H1 (cell line): ENCODE data around the gene DISC1. TPM values are rescaled to one million over a fixed set of nuclear protein-coding genes. Genes with fewer than 3 reads are reported as not detected.

Source experiments
- CTCF ChIA-PET: fragments of 300-600 bp; sonication (Branson Sonifier 250); formaldehyde crosslinking; loops from one replicate; lab custom pipeline; 2021; ENCODE audit not compliant: partially characterized antibody; lab: Charles Lee
- POLR2A ChIA-PET: fragments of 300-600 bp; sonication (Branson Sonifier 250); formaldehyde crosslinking; loops from one replicate; lab custom pipeline; 2021; ENCODE audit warnings: inconsistent platforms; ENCODE audit not compliant: partially characterized antibody; lab: Charles Lee
- DNase-seq, 2 experiments: peaks; one replicate each; pipeline versions ENCODE4 v3.0.0 to v3.0.0-alpha.2; 2010 to 2022; ENCODE audit warnings: low spot score in 2 of 2, low read depth in 1 of 2, mixed read lengths in 1 of 2
- FAIRE-seq: peaks from 2 replicates; lab custom pipeline; 2011; peaks lifted over from hg19 to GRCh38; lab: Jason Lieb, UNC
- H2AFZ ChIP-seq: 2 replicates; pipeline ENCODE4 v1.8.1; 2012; ENCODE audit warnings: low read length, inconsistent platforms
- H2AK5ac ChIP-seq: 2 replicates; pipeline ENCODE4 v1.6.1; 2013; ENCODE audit warnings: low read depth, low read length
- H2BK120ac ChIP-seq: replicated peaks from 2 replicates; pipeline ENCODE3; 2013; ENCODE audit warnings: low read depth, low read length, inconsistent platforms
- H2BK12ac ChIP-seq: 2 replicates; pipeline ENCODE4 v1.6.1; 2013; ENCODE audit warnings: low read depth, low read length
- H2BK15ac ChIP-seq: 2 replicates; pipeline ENCODE4 v1.6.1; 2013; ENCODE audit warnings: low read length
- H2BK20ac ChIP-seq: 2 replicates; pipeline ENCODE4 v1.6.1; 2013; ENCODE audit warnings: low read length
- H2BK5ac ChIP-seq: 2 replicates; pipeline ENCODE4 v1.6.1; 2013; ENCODE audit warnings: low read depth, low read length
- H3K14ac ChIP-seq: 2 replicates; pipeline ENCODE4 v1.6.1; 2013; ENCODE audit warnings: inconsistent platforms; ENCODE audit not compliant: insufficient read length
- H3K18ac ChIP-seq: 2 replicates; pipeline ENCODE4 v1.6.1; 2013; ENCODE audit warnings: low read length; ENCODE audit errors: extremely low read depth
- H3K23ac ChIP-seq: 2 replicates; pipeline ENCODE4 v1.6.1; 2013; ENCODE audit warnings: inconsistent platforms; ENCODE audit not compliant: insufficient read length
- H3K23me2 ChIP-seq: 2 replicates; pipeline ENCODE4 v1.6.1; 2013; ENCODE audit warnings: low read depth, low read length
- H3K27ac ChIP-seq: 2 replicates; pipeline ENCODE4 v1.6.1; 2011; ENCODE audit warnings: low read depth, low read length, inconsistent platforms
- H3K27me3 ChIP-seq, 4 experiments: replicated peaks in 1 of 4; 1 replicate in 1 of 4; 2 replicates in 3 of 4; pipeline versions ENCODE4 v1.6.1 to v1.8.1; 2011 to 2013; ENCODE audit warnings: low read length in 3 of 4, mild to moderate bottlenecking in 3 of 4, inconsistent platforms in 2 of 4, mixed read lengths in 2 of 4, moderate library complexity in 1 of 4; ENCODE audit not compliant: control insufficient read depth in 3 of 4, insufficient read depth in 3 of 4; ENCODE audit errors: extremely low read depth in 1 of 4
- H3K36me3 ChIP-seq, 4 experiments: 2 replicates each; pipeline versions ENCODE4 v1.6.1 to v1.8.1; 2011 to 2013; ENCODE audit warnings: mild to moderate bottlenecking in 4 of 4, low read length in 3 of 4, moderate library complexity in 2 of 4, control low read depth in 1 of 4, inconsistent platforms in 1 of 4; ENCODE audit not compliant: insufficient read depth in 4 of 4, control insufficient read depth in 2 of 4
- H3K4ac ChIP-seq: replicated peaks from 2 replicates; pipeline ENCODE3; 2013; ENCODE audit warnings: low read length, low read depth, mixed read lengths, inconsistent platforms; ENCODE audit not compliant: insufficient read length
- H3K4me1 ChIP-seq, 4 experiments: replicated peaks in 1 of 4; 1 replicate in 1 of 4; 2 replicates in 3 of 4; pipeline versions ENCODE4 v1.6.1 to v1.8.1; 2011 to 2013; ENCODE audit warnings: low read length in 3 of 4, inconsistent platforms in 2 of 4, mixed read lengths in 1 of 4; ENCODE audit not compliant: insufficient read depth in 4 of 4, control insufficient read depth in 3 of 4
- H3K4me2 ChIP-seq, 2 experiments: 2 replicates each; pipeline versions ENCODE4 v1.6.1 to v1.8.1; 2011 to 2013; ENCODE audit warnings: low read depth in 2 of 2, low read length in 2 of 2, control low read depth in 1 of 2, inconsistent platforms in 1 of 2, mild to moderate bottlenecking in 1 of 2; ENCODE audit not compliant: insufficient read depth in 1 of 2
- H3K4me3 ChIP-seq, 4 experiments: fragments of 200-600, 300-600 bp in 1 of 4; sonication (generic), shearing (Covaris generic), sonication (Bioruptor Twin) in 1 of 4; 2 replicates each; pipeline versions ENCODE4 v1.5.1 to v1.8.1; 2011 to 2016; ENCODE audit warnings: low read length in 4 of 4, low read depth in 3 of 4, control low read depth in 2 of 4, inconsistent platforms in 2 of 4, mild to moderate bottlenecking in 2 of 4, mixed read lengths in 1 of 4, moderate library complexity in 1 of 4; ENCODE audit not compliant: insufficient read depth in 2 of 4; ENCODE audit errors: extremely low read depth in 1 of 4
- H3K56ac ChIP-seq: replicated peaks from 2 replicates; pipeline ENCODE3; 2013; ENCODE audit warnings: low read depth, mild to moderate bottlenecking, mixed read lengths, low read length, inconsistent platforms; ENCODE audit not compliant: insufficient read length
- H3K79me1 ChIP-seq: 2 replicates; pipeline ENCODE4 v1.6.1; 2013; ENCODE audit warnings: low read depth, low read length, control low read depth
- H3K79me2 ChIP-seq, 2 experiments: 2 replicates each; pipeline versions ENCODE4 v1.6.1 to v1.8.1; 2012 to 2013; ENCODE audit warnings: low read length in 2 of 2, mild to moderate bottlenecking in 2 of 2, inconsistent platforms in 1 of 2; ENCODE audit not compliant: insufficient read depth in 2 of 2, control insufficient read depth in 1 of 2
- H3K9ac ChIP-seq, 4 experiments: replicated peaks in 1 of 4; 1 replicate in 1 of 4; 2 replicates in 3 of 4; pipeline versions ENCODE4 v1.6.1 to v1.8.1; 2011 to 2013; ENCODE audit warnings: low read depth in 3 of 4, low read length in 3 of 4, control low read depth in 2 of 4, mild to moderate bottlenecking in 2 of 4, moderate library complexity in 2 of 4, inconsistent platforms in 1 of 4; ENCODE audit errors: extremely low read depth in 1 of 4
- H3K9me3 ChIP-seq, 2 experiments: 2 replicates each; pipeline versions ENCODE4 v1.6.1 to v1.8.1; 2012 to 2013; ENCODE audit warnings: mild to moderate bottlenecking in 2 of 2, moderate library complexity in 2 of 2, control low read depth in 1 of 2, inconsistent platforms in 1 of 2, low read depth in 1 of 2, low read length in 1 of 2, mixed read lengths in 1 of 2; ENCODE audit not compliant: insufficient read depth in 2 of 2
- H4K20me1 ChIP-seq, 2 experiments: replicated peaks in 1 of 2; 2 replicates each; pipeline versions ENCODE3 to v1.8.1; 2011 to 2013; ENCODE audit warnings: inconsistent platforms in 2 of 2, low read length in 2 of 2, mild to moderate bottlenecking in 1 of 2; ENCODE audit not compliant: insufficient read depth in 2 of 2, control insufficient read depth in 1 of 2
- H4K5ac ChIP-seq: 2 replicates; pipeline ENCODE4 v1.6.1; 2013; ENCODE audit warnings: low read length, low read depth, mixed read lengths, inconsistent platforms; ENCODE audit not compliant: insufficient read length
- H4K8ac ChIP-seq: 2 replicates; pipeline ENCODE4 v1.8.0; 2013; ENCODE audit warnings: mild to moderate bottlenecking, moderate library complexity, low read length, inconsistent platforms; ENCODE audit not compliant: insufficient read depth; ENCODE audit errors: extremely low read depth
- H4K91ac ChIP-seq: replicated peaks from 2 replicates; pipeline ENCODE3; 2013; ENCODE audit warnings: low read length, mixed read lengths, inconsistent platforms; ENCODE audit not compliant: insufficient read length
- BACH1 ChIP-seq: IDR thresholded peaks from 2 replicates; pipeline ENCODE4 v1.6.1; 2012; ENCODE audit warnings: low read length, improper control_type of control experiment
- CHD2 ChIP-seq: IDR thresholded peaks from 2 replicates; pipeline ENCODE4 v1.6.1; 2012; ENCODE audit warnings: low read length, improper control_type of control experiment
- CTBP2 ChIP-seq: IDR thresholded peaks from 2 replicates; pipeline ENCODE4 v1.7.0; 2011; ENCODE audit warnings: borderline replicate concordance, mild to moderate bottlenecking, moderate library complexity, mixed read lengths, low read length; ENCODE audit not compliant: insufficient read depth, insufficient read length
- EP300 ChIP-seq, 2 experiments: IDR thresholded peaks; 1 replicate in 1 of 2; 2 replicates in 1 of 2; pipeline ENCODE4 v1.6.1; 2011 to 2012; ENCODE audit warnings: low read depth in 2 of 2, low read length in 2 of 2, mild to moderate bottlenecking in 2 of 2, borderline replicate concordance in 1 of 2, inconsistent platforms in 1 of 2, moderate library complexity in 1 of 2
- POU5F1 ChIP-seq: IDR thresholded peaks from 2 replicates; pipeline ENCODE4 v1.6.1; 2011; ENCODE audit warnings: low read depth, mild to moderate bottlenecking, low read length, moderate library complexity
- RNF2 ChIP-seq: fragments of 200-900, 300-1000 bp; sonication (generic); IDR thresholded peaks from 2 replicates; pipeline ENCODE4 v1.7.1; 2016; ENCODE audit warnings: borderline replicate concordance, low read depth, mild to moderate bottlenecking, antibody characterized with exemption, low read length; ENCODE audit not compliant: poor library complexity, severe bottlenecking; ENCODE audit errors: missing control alignments
- ZNF274 ChIP-seq: IDR thresholded peaks from 2 replicates; pipeline ENCODE4 v1.7.0; 2012; ENCODE audit warnings: low read length, borderline replicate concordance; ENCODE audit errors: extremely low read depth
- WGBS, 2 experiments: shearing (Covaris generic) in 1 of 2; methylation state at CpG; one replicate each; pipeline versions ENCODE4 v1.1.6 to v1.1.7; 2013 to 2015; ENCODE audit warnings: low lambda C conversion rate in 2 of 2, mixed read lengths in 2 of 2, inconsistent platforms in 1 of 2, low coverage in 1 of 2, missing lambda C conversion rate in 1 of 2; ENCODE audit not compliant: insufficient replicate concordance in 2 of 2, insufficient coverage in 1 of 2, insufficient read length in 1 of 2; ENCODE audit errors: extremely low coverage in 1 of 2, missing lambda C conversion rate in 1 of 2; 5-methylcytosine and 5-hydroxymethylcytosine counted together
- polyA plus RNA-seq, 7 experiments: library from polyadenylated mRNA; depleted of rRNA in 3 of 7; stranded (reverse) in 5 of 7; unstranded in 2 of 7; fragments of >200 nt in 5 of 7; fragments of 200-250 nt in 2 of 7; gene quantifications; 1 replicate in 5 of 7; 2 replicates in 1 of 7; 4 replicates in 1 of 7; pipeline versions ENCODE4 v1.2.1 to v1.2.3, GENCODE V29; 2011 to 2013; ENCODE audit warnings: missing spikeins in 2 of 7, mixed read lengths in 2 of 7
- total RNA-seq: library from RNA; stranded (reverse); fragmentation: NEBNext Ultra II Directional; extraction: Animal tissue kit (Norgen Biotek cat#: 25700); gene quantifications from 2 replicates; pipeline ENCODE4 v1.2.1, GENCODE V29; 2021

The DISC1 gene
- total and polyA plus RNA-seq, 2 of the 8 experiments (the other 6 are each of a cell fraction or from before 2014, with no cell fraction given): 1.1 to 3.5 TPM

DNA sequence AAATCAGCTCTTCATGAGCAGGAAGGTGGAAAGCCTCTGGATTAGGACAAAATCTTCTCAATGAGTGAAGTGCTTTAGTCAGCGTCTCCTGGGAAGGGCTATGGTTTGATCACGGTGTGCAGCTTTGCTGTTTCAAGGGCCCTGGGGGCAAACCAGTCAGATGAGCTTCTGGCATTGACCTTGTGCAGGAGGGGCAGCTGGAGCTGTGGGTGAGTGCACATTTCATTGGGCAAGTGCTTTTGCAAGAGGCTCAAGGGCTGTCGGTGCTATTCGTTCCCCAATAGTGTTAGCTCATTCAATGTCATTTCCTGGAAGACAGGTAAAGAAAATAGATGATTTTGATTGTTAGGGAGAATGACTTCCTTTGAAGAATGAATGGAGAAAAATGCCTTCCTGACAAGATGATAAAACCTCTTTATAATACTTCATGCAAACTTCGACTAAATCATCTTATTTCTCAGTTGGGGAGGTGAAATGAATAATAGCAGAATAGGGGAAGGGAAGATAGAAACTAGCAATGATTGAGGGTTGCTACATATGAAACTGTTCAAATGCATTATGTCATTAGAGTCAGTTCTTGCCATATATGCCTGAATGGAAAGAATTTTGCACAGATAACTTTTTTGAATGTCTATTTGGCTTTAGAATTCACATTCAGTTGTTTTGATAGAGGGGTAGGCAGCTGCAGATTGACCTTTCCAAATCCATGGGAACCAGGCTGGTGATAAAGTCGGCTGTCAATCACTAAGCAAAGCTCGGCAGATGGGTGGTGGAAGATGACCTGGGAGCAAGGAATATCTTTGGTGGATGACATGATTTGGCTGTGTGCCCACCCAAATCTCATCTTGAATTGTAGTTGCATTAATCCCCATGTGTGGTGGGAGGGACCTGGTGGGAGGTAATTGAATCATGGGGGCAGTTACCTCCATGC lies 12.9 kb upstream of the DISC1 start:
- no peak overlapping the region for H2BK20ac ChIP-seq
- no peak overlapping the region for H4K8ac ChIP-seq
- no peak overlapping the region for H2AK5ac ChIP-seq
- H3K4ac ChIP-seq: no peak overlapping the region
- no peak overlapping the region for H4K91ac ChIP-seq
- H3K4me2 ChIP-seq: no peak overlapping the region
- H3K27me3 ChIP-seq: no peaks in the 10 kb centered on the region; a peak in 1 of 7 replicates
- no peaks in the 10 kb centered on the region for H3K36me3 ChIP-seq
- H4K5ac ChIP-seq: no peak overlapping the region
- no peak for FAIRE-seq
- 79% methylated on average over 7 of the region's 7 CpGs; no CpG with 5 or more reads in 1 of the 2 experiments for WGBS, 2 experiments
- no peak overlapping the region for H2AFZ ChIP-seq
- no peak for DNase-seq
- no peaks in the 10 kb centered on the region for H3K9me3 ChIP-seq
- TF ChIP-seq BACH1 (no peak), CTBP2 (no peak), POU5F1 (no peak), RNF2 (no peak), CHD2 (no peak), ZNF274 (no peak), EP300 (IDR thresholded peaks at IDR 0.05; ENCODE audit: borderline replicate concordance in 1 of 2, low read depth in 2 of 2, low read length in 2 of 2) (no peak)
- no peaks in the 10 kb centered on the region for H3K23me2 ChIP-seq
- no peak overlapping the region for H2BK5ac ChIP-seq
- no peak overlapping the region for H3K14ac ChIP-seq
- CTCF ChIA-PET: interaction anchor here (0.6 kb wide), 1 partner anchor 82 kb away, joined by 3 read pairs; no protein-coding TSS in a partner anchor
- H3K79me1 ChIP-seq: no peaks in the 10 kb centered on the region
- POLR2A ChIA-PET: interaction anchor here (0.9 kb wide), 1 partner anchor 87 kb away, joined by 4 read pairs; no protein-coding TSS in a partner anchor
- H3K4me3 ChIP-seq: no peak overlapping the region
- no peaks in the 10 kb centered on the region for H3K79me2 ChIP-seq
- H2BK120ac ChIP-seq: no peak overlapping the region
- no peak overlapping the region for H3K18ac ChIP-seq
- H3K4me1 ChIP-seq: no peaks in the 10 kb centered on the region
- H3K23ac ChIP-seq: no peak overlapping the region
- H2BK12ac ChIP-seq: no peak overlapping the region
- H2BK15ac ChIP-seq: no peak overlapping the region
- no peak overlapping the region for H3K56ac ChIP-seq
- H3K27ac ChIP-seq: no peak overlapping the region
- no peak overlapping the region for H3K9ac ChIP-seq
- no peaks in the 10 kb centered on the region for H4K20me1 ChIP-seq
